ENCODE measurements around the gene CDIPT.

Gene CDIPT

GRCh38 chr16:29877266-29877961 is 14.4 kb upstream of the CDIPT start:
- Histone ChIP-seq H3K23ac (ENCODE audit: low read depth, low read length, poor library complexity) (no peak overlapping the region), H3K36me3 (replicated peaks in 1 of 2; ENCODE audit: control insufficient read depth in 2 of 2, insufficient read depth in 2 of 2, low read length in 2 of 2) (peaks cover 0 to 3% of the 10 kb centered on the region in 2 donors), H3K4me2 (ENCODE audit: insufficient read depth, low read length, poor library complexity, severe bottlenecking) (peak overlapping the region; percentile 66), H4K91ac (ENCODE audit: low read depth, low read length, poor library complexity) (no peak overlapping the region), H3K18ac (ENCODE audit: low read length) (peak overlapping the region; percentile 95), H3K9ac (ENCODE audit: low read depth, low read length, poor library complexity) (peak overlapping the region; percentile 60), H2BK5ac (ENCODE audit: low read length) (no peak overlapping the region), H3K79me1 (ENCODE audit: low read depth, low read length) (no peaks in the 10 kb centered on the region), H3K9me3 (replicated peaks in 1 of 2; ENCODE audit: control insufficient read depth in 2 of 2, insufficient read depth in 1 of 2, low read depth in 1 of 2, low read length in 2 of 2) (peaks cover 0 to 3% of the 10 kb centered on the region in 2 donors), H3K14ac (ENCODE audit: low read length) (peak overlapping the region; percentile 4), H3K4ac (ENCODE audit: low read length) (no peak overlapping the region), H3K27me3 (ENCODE audit: control insufficient read depth in 3 of 3, insufficient read depth in 3 of 3, low read depth in 1 of 3, low read length in 3 of 3) (peaks cover 6 to 20% (median 8%) of the 10 kb centered on the region in 3 experiments), H2BK12ac (ENCODE audit: low read length) (no peak overlapping the region), H2AFZ (ENCODE audit: low read length) (peak overlapping the region; percentile 45), H3K4me1 (ENCODE audit: control insufficient read depth in 2 of 2, insufficient read depth in 1 of 2, low read depth in 1 of 2, low read length in 2 of 2) (peaks cover 0 to 2% of the 10 kb centered on the region in 2 donors), H3K4me3 (ENCODE audit: low read length in 2 of 2) (peak overlapping the region in 1 of 2 donors; percentile 64), H2AK5ac (ENCODE audit: low read depth, low read length) (peak overlapping the region; percentile 92), H2BK15ac (ENCODE audit: low read length) (peak overlapping the region; percentile 43), H2BK120ac (ENCODE audit: low read depth, low read length) (peak overlapping the region; percentile 41), H3K27ac (replicated peaks; ENCODE audit: low read length) (no peak overlapping the region), H4K8ac (ENCODE audit: low read depth, low read length) (no peak overlapping the region)
- peak; percentile 85 for DNase-seq (ENCODE audit: low spot score)
- no CpG with 5 or more reads among the region's 28 CpGs for WGBS, 2 donors (ENCODE audit: extremely low coverage in 2 of 2, insufficient read length in 2 of 2, insufficient replicate concordance in 1 of 2)

GRCh38 chr16:29876594-29877249 is 13.7 kb upstream of the CDIPT start:
- H3K4me1 ChIP-seq (ENCODE audit: control insufficient read depth in 2 of 2, insufficient read depth in 1 of 2, low read depth in 1 of 2, low read length in 2 of 2), result peaks cover 0 to 2% of the 10 kb centered on the region in 2 donors
- H3K9me3 ChIP-seq (replicated peaks in 1 of 2; ENCODE audit: control insufficient read depth in 2 of 2, insufficient read depth in 1 of 2, low read depth in 1 of 2, low read length in 2 of 2), result peaks cover 0 to 3% of the 10 kb centered on the region in 2 donors
- H2BK5ac ChIP-seq (ENCODE audit: low read length), result no peak overlapping the region
- peak overlapping the region; percentile 95 for H3K18ac ChIP-seq (ENCODE audit: low read length)
- peak overlapping the region; percentile 45 for H2AFZ ChIP-seq (ENCODE audit: low read length)
- H2BK15ac ChIP-seq (ENCODE audit: low read length), result peak overlapping the region; percentile 43
- DNase-seq (ENCODE audit: low spot score), result no peak
- peaks cover 0 to 4% of the 10 kb centered on the region in 2 donors for H3K36me3 ChIP-seq (replicated peaks in 1 of 2; ENCODE audit: control insufficient read depth in 2 of 2, insufficient read depth in 2 of 2, low read length in 2 of 2)
- H2AK5ac ChIP-seq (ENCODE audit: low read depth, low read length), result peak overlapping the region; percentile 92
- no peak overlapping the region for H3K27ac ChIP-seq (replicated peaks; ENCODE audit: low read length)
- H3K4ac ChIP-seq (ENCODE audit: low read length), result no peak overlapping the region
- H2BK12ac ChIP-seq (ENCODE audit: low read length), result peak overlapping the region; percentile 58
- no peak overlapping the region for H4K91ac ChIP-seq (ENCODE audit: low read depth, low read length, poor library complexity)
- no peaks in the 10 kb centered on the region for H3K79me1 ChIP-seq (ENCODE audit: low read depth, low read length)
- H3K4me2 ChIP-seq (ENCODE audit: insufficient read depth, low read length, poor library complexity, severe bottlenecking), result peak overlapping the region; percentile 66
- H3K9ac ChIP-seq (ENCODE audit: low read depth, low read length, poor library complexity), result peak overlapping the region; percentile 60
- H3K27me3 ChIP-seq (ENCODE audit: control insufficient read depth in 3 of 3, insufficient read depth in 3 of 3, low read depth in 1 of 3, low read length in 3 of 3), result peaks cover 6 to 20% (median 8%) of the 10 kb centered on the region in 3 experiments
- H2BK120ac ChIP-seq (ENCODE audit: low read depth, low read length), result peak overlapping the region; percentile 41
- H3K23ac ChIP-seq (ENCODE audit: low read depth, low read length, poor library complexity), result peak overlapping the region; percentile 93
- peak overlapping the region in 1 of 2 donors; percentile 72 for H3K4me3 ChIP-seq (ENCODE audit: low read length in 2 of 2)
- peak overlapping the region; percentile 98 for H3K14ac ChIP-seq (ENCODE audit: low read length)
- no CpG with 5 or more reads among the region's 45 CpGs for WGBS, 2 donors (ENCODE audit: extremely low coverage in 2 of 2, insufficient read length in 2 of 2, insufficient replicate concordance in 1 of 2)
- peak overlapping the region; percentile 82 for H4K8ac ChIP-seq (ENCODE audit: low read depth, low read length)

DNA sequence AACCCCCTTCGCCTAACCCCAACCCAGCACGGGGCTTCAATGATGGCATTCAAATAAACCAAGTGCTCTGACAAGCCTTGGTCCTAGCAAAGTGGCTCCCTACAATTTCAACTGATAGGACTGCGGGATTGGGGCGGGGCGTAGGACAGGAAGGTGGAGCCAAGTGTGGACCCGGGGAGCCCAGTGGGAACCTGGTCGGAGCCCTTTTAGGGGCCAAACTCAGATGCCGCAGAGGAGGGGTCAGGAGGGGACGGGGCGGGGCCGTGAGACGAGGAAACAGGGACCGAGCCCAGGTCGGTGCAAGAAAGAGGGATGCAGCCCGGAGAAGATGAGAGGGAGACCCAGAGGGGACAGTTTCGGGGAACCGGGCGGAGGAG is 13.2 kb upstream of the CDIPT start:
- H2BK120ac ChIP-seq (ENCODE audit: low read depth, low read length), result no peak overlapping the region
- no peak overlapping the region for H3K4ac ChIP-seq (ENCODE audit: low read length)
- H2BK12ac ChIP-seq (ENCODE audit: low read length), result no peak overlapping the region
- H3K14ac ChIP-seq (ENCODE audit: low read length), result no peak overlapping the region
- no peak overlapping the region for H3K27ac ChIP-seq (replicated peaks; ENCODE audit: low read length)
- no peak overlapping the region for H2AK5ac ChIP-seq (ENCODE audit: low read depth, low read length)
- peaks cover 6 to 20% (median 8%) of the 10 kb centered on the region in 3 experiments for H3K27me3 ChIP-seq (ENCODE audit: control insufficient read depth in 3 of 3, insufficient read depth in 3 of 3, low read depth in 1 of 3, low read length in 3 of 3)
- peaks cover 0 to 2% of the 10 kb centered on the region in 2 donors for H3K4me1 ChIP-seq (ENCODE audit: control insufficient read depth in 2 of 2, insufficient read depth in 1 of 2, low read depth in 1 of 2, low read length in 2 of 2)
- peak overlapping the region; percentile 45 for H3K18ac ChIP-seq (ENCODE audit: low read length)
- H4K91ac ChIP-seq (ENCODE audit: low read depth, low read length, poor library complexity), result no peak overlapping the region
- H4K8ac ChIP-seq (ENCODE audit: low read depth, low read length), result no peak overlapping the region
- no CpG with 5 or more reads among the region's 18 CpGs for WGBS, 2 donors (ENCODE audit: extremely low coverage in 2 of 2, insufficient read length in 2 of 2, insufficient replicate concordance in 1 of 2)
- DNase-seq (ENCODE audit: low spot score), result no peak
- H3K36me3 ChIP-seq (replicated peaks in 1 of 2; ENCODE audit: control insufficient read depth in 2 of 2, insufficient read depth in 2 of 2, low read length in 2 of 2), result peaks cover 0 to 4% of the 10 kb centered on the region in 2 donors
- no peak overlapping the region for H3K9ac ChIP-seq (ENCODE audit: low read depth, low read length, poor library complexity)
- H2BK5ac ChIP-seq (ENCODE audit: low read length), result no peak overlapping the region
- no peak overlapping the region for H2AFZ ChIP-seq (ENCODE audit: low read length)
- peaks cover 0 to 3% of the 10 kb centered on the region in 2 donors for H3K9me3 ChIP-seq (replicated peaks in 1 of 2; ENCODE audit: control insufficient read depth in 2 of 2, insufficient read depth in 1 of 2, low read depth in 1 of 2, low read length in 2 of 2)
- no peaks in the 10 kb centered on the region for H3K79me1 ChIP-seq (ENCODE audit: low read depth, low read length)
- peak overlapping the region in 1 of 2 donors; percentile 69 for H3K4me3 ChIP-seq (ENCODE audit: low read length in 2 of 2)
- no peak overlapping the region for H2BK15ac ChIP-seq (ENCODE audit: low read length)
- peak overlapping the region; percentile 66 for H3K4me2 ChIP-seq (ENCODE audit: insufficient read depth, low read length, poor library complexity, severe bottlenecking)
- H3K23ac ChIP-seq (ENCODE audit: low read depth, low read length, poor library complexity), result no peak overlapping the region

- H3K36me3 ChIP-seq (replicated peaks in 1 of 2; ENCODE audit: control insufficient read depth in 2 of 2, insufficient read depth in 2 of 2, low read length in 2 of 2), result peaks cover 0 to 4% of the 10 kb centered on the region in 2 donors
- no peak overlapping the region for H2BK5ac ChIP-seq (ENCODE audit: low read length)
- WGBS, 2 donors (ENCODE audit: extremely low coverage in 2 of 2, insufficient read length in 2 of 2, insufficient replicate concordance in 1 of 2), result no CpG with 5 or more reads among the region's 6 CpGs
- no peak overlapping the region for H2AFZ ChIP-seq (ENCODE audit: low read length)
- peaks cover 0 to 3% of the 10 kb centered on the region in 2 donors for H3K9me3 ChIP-seq (replicated peaks in 1 of 2; ENCODE audit: control insufficient read depth in 2 of 2, insufficient read depth in 1 of 2, low read depth in 1 of 2, low read length in 2 of 2)
- H3K23ac ChIP-seq (ENCODE audit: low read depth, low read length, poor library complexity), result no peak overlapping the region
- H3K4me2 ChIP-seq (ENCODE audit: insufficient read depth, low read length, poor library complexity, severe bottlenecking), result no peak overlapping the region
- H4K91ac ChIP-seq (ENCODE audit: low read depth, low read length, poor library complexity), result no peak overlapping the region
- no peak overlapping the region for H3K18ac ChIP-seq (ENCODE audit: low read length)
- no peak overlapping the region for H3K27ac ChIP-seq (replicated peaks; ENCODE audit: low read length)
- H3K27me3 ChIP-seq (ENCODE audit: control insufficient read depth in 3 of 3, insufficient read depth in 3 of 3, low read depth in 1 of 3, low read length in 3 of 3), result peaks cover 6 to 20% (median 8%) of the 10 kb centered on the region in 3 experiments
- no peak overlapping the region for H4K8ac ChIP-seq (ENCODE audit: low read depth, low read length)
- no peak overlapping the region for H2AK5ac ChIP-seq (ENCODE audit: low read depth, low read length)
- H3K14ac ChIP-seq (ENCODE audit: low read length), result no peak overlapping the region
- no peak overlapping the region for H3K4me3 ChIP-seq (ENCODE audit: low read length in 2 of 2)
- no peak overlapping the region for H2BK120ac ChIP-seq (ENCODE audit: low read depth, low read length)
- H3K9ac ChIP-seq (ENCODE audit: low read depth, low read length, poor library complexity), result no peak overlapping the region
- H3K79me1 ChIP-seq (ENCODE audit: low read depth, low read length), result no peaks in the 10 kb centered on the region
- peaks cover 0 to 2% of the 10 kb centered on the region in 2 donors for H3K4me1 ChIP-seq (ENCODE audit: control insufficient read depth in 2 of 2, insufficient read depth in 1 of 2, low read depth in 1 of 2, low read length in 2 of 2)
- H3K4ac ChIP-seq (ENCODE audit: low read length), result no peak overlapping the region
- DNase-seq (ENCODE audit: low spot score), result no peak
- H2BK12ac ChIP-seq (ENCODE audit: low read length), result no peak overlapping the region
- no peak overlapping the region for H2BK15ac ChIP-seq (ENCODE audit: low read length)
Observed at GRCh38 chr16:29875206-29875605, 12.2 kb upstream of the CDIPT start.

All from neuronal stem cell (in vitro differentiated cells).